Measurements from ENCODE around the gene PSMD3. TPM values are rescaled to one million over a fixed set of nuclear protein-coding genes. Genes with fewer than 3 reads are reported as not detected.

PSMD3 gene
- total RNA-seq, 1 donor from 2014 or later: 93.1 TPM

GRCh38 chr17:40014375-40014980, 33.9 kb downstream of the PSMD3 start:
- peak overlapping the region in 1 of 2 donors; percentile 18 for H3K27ac ChIP-seq
- DNase-seq (ENCODE audit: low spot score in 2 of 2): no peak
- H3K4me1 ChIP-seq: peaks cover 0 to 16% of the 10 kb centered on the region in 2 donors
- intact Hi-C loops (cut with DNase I): loop anchor here (5.0 kb wide), 1 partner anchor 73 kb away; no protein-coding TSS in a partner anchor
- peaks cover under 1 to 4% of the 10 kb centered on the region in 2 donors for H3K36me3 ChIP-seq
- no peak overlapping the region for H3K4me3 ChIP-seq
- H3K9me3 ChIP-seq: no peaks in the 10 kb centered on the region
- TF ChIP-seq CTCF (IDR thresholded peaks at IDR 0.05): no peak
- H3K27me3 ChIP-seq: no peaks in the 10 kb centered on the region

- Histone ChIP-seq H3K9me3 (no peaks in the 10 kb centered on the region), H3K36me3 (peaks cover 9 to 13% of the 10 kb centered on the region in 2 donors), H3K27me3 (no peaks in the 10 kb centered on the region), H3K4me3 (no peak within 1 kb of the TSS), H3K4me1 (peaks cover 0 to 16% of the 10 kb centered on the region in 2 donors), H3K27ac (peak within 1 kb of the TSS; percentile 14 to 18)
- TF ChIP-seq CTCF (IDR thresholded peaks at IDR 0.05): no peak
- no peak for DNase-seq (ENCODE audit: low spot score in 2 of 2)
- intact Hi-C loops (cut with DNase I): no loop called here
These were observed 34.7 kb downstream of the PSMD3 start, which contains the start of gene CSF3 for GRCh38 chr17:40015005-40015997. Gene CSF3 (plus strand): TSS chr17:40015440. CDS start chr17:40015475, 35 bp downstream.

- no peaks in the 10 kb centered on the region for H3K9me3 ChIP-seq
- intact Hi-C loops (cut with DNase I): no loop called here
- TF ChIP-seq CTCF (IDR thresholded peaks at IDR 0.05): no peak
- no peak for DNase-seq (ENCODE audit: low spot score in 2 of 2)
- no peak overlapping the region for H3K27ac ChIP-seq
- no peak overlapping the region for H3K4me3 ChIP-seq
- peaks cover 9 to 20% of the 10 kb centered on the region in 2 donors for H3K36me3 ChIP-seq
- H3K27me3 ChIP-seq: no peaks in the 10 kb centered on the region
- H3K4me1 ChIP-seq: peaks cover 0 to 18% of the 10 kb centered on the region in 2 donors
These were observed 35.7 kb downstream of the PSMD3 start for GRCh38 chr17:40015998-40016985.

GRCh38 chr17:40017422-40018080, 36.9 kb downstream of the PSMD3 start:
- H3K4me1 ChIP-seq: peaks cover 0 to 18% of the 10 kb centered on the region in 2 donors

More at GRCh38 chr17:40017422-40018080, 36.9 kb downstream of the PSMD3 start:
- H3K27me3 ChIP-seq: no peaks in the 10 kb centered on the region
- no peaks in the 10 kb centered on the region for H3K9me3 ChIP-seq
- H3K36me3 ChIP-seq: peaks cover 19 to 32% of the 10 kb centered on the region in 2 donors
- H3K4me3 ChIP-seq: no peak overlapping the region
- peak overlapping the region; percentile 44 to 63 for H3K27ac ChIP-seq
- no peak for DNase-seq (ENCODE audit: low spot score in 2 of 2)
- intact Hi-C loops (cut with DNase I): no loop called here
- TF ChIP-seq CTCF (IDR thresholded peaks at IDR 0.05): no peak
